Stimulated activated CD8-positive, alpha-beta memory T cell treated with anti-CD3 and anti-CD28 coated beads, Interleukin-12 subunit alpha, Interleukin-12 subunit beta, amount 100 ng/mL, for 1 hour (primary cell): ENCODE results near the gene TOP3A.
"Not testable (repeated sequence)": the region's sequence is repeated elsewhere in the genome, so short reads cannot be mapped to it uniquely, and the experiment has no call there.

Experiments used
- DNase-seq: peaks from one replicate; pipeline ENCODE4 v3.0.0-alpha.2; 2020; ENCODE audit warnings: low read depth

Gene TOP3A

GRCh38 chr17:18314731-18315561 is at the start of gene TOP3A, which contains the start of gene SMCR8:
Gene TOP3A (minus strand): TSS chr17:18314994. CDS start chr17:18314778, 216 bp downstream.
Gene SMCR8 (plus strand): TSS chr17:18315293. CDS start chr17:18315790, 497 bp downstream.
- DNase-seq = peak; percentile 95

- no peak for DNase-seq
These were observed 49.4 kb upstream of the TOP3A start for GRCh38 chr17:18364166-18364565.

GRCh38 chr17:18363101-18364049 is 48.6 kb upstream of the TOP3A start, which contains the start of gene SHMT1:
Gene SHMT1 (minus strand): TSS chr17:18363550. CDS start chr17:18355981, 7,569 bp downstream.
- peak; percentile 80 for DNase-seq

GRCh38 chr17:18362698-18363100 is 47.9 kb upstream of the TOP3A start:
- DNase-seq = no peak

GRCh38 chr17:18361837-18362697 is 47.3 kb upstream of the TOP3A start:
- no peak for DNase-seq

GRCh38 chr17:18360518-18360917 is 45.7 kb upstream of the TOP3A start:
- DNase-seq = no peak

GRCh38 chr17:18356624-18357023 is 41.8 kb upstream of the TOP3A start:
- no peak for DNase-seq

GRCh38 chr17:18353541-18353940 is 38.7 kb upstream of the TOP3A start:
- no peak for DNase-seq

- DNase-seq = no peak
These were observed 29.2 kb upstream of the TOP3A start for GRCh38 chr17:18344021-18344420.

GRCh38 chr17:18339933-18340332 is 25.1 kb upstream of the TOP3A start:
- no peak for DNase-seq

- DNase-seq = not testable (repeated sequence)
These were observed 23.4 kb upstream of the TOP3A start for GRCh38 chr17:18338158-18338557.

GRCh38 chr17:18332909-18333489 is 18.2 kb upstream of the TOP3A start:
- no peak for DNase-seq

GRCh38 chr17:18331879-18332278 is 17.1 kb upstream of the TOP3A start:
- no peak for DNase-seq

GRCh38 chr17:18328643-18329204 is 13.9 kb upstream of the TOP3A start:
- DNase-seq = no peak

- no peak for DNase-seq
These were observed 12.8 kb upstream of the TOP3A start for GRCh38 chr17:18327556-18327955.

GRCh38 chr17:18327093-18327492 is 12.3 kb upstream of the TOP3A start:
- no peak for DNase-seq

GRCh38 chr17:18326572-18326971 is 11.8 kb upstream of the TOP3A start:
- DNase-seq = no peak

GRCh38 chr17:18326039-18326438 is 11.2 kb upstream of the TOP3A start:
- no peak for DNase-seq

- DNase-seq = no peak
These were observed 9.6 kb upstream of the TOP3A start for GRCh38 chr17:18324140-18325050.
